ENCODE measurements around the gene CACNA2D4.

CACNA2D4 gene

GRCh38 chr12:1915082-1915968, 3.1 kb downstream of the CACNA2D4 start:
- H3K4me3 ChIP-seq (ENCODE audit: low read depth in 1 of 2, low read length in 2 of 2) = no peak overlapping the region
- no peaks in the 10 kb centered on the region for H3K27me3 ChIP-seq (ENCODE audit: low read depth, low read length)

GRCh38 chr12:1914114-1914911, 4.1 kb downstream of the CACNA2D4 start:
- no peaks in the 10 kb centered on the region for H3K9me3 ChIP-seq (ENCODE audit: control insufficient read depth in 1 of 2, low read length in 2 of 2)
- no peak overlapping the region for H3K27ac ChIP-seq (ENCODE audit: low read length)
- H3K27me3 ChIP-seq (ENCODE audit: low read depth, low read length) = no peaks in the 10 kb centered on the region
- no peaks in the 10 kb centered on the region for H3K36me3 ChIP-seq (ENCODE audit: control insufficient read depth in 1 of 2, insufficient read depth in 2 of 2, low read length in 2 of 2)
- no peak overlapping the region for H3K4me3 ChIP-seq (ENCODE audit: low read depth in 1 of 2, low read length in 2 of 2)
- H3K4me1 ChIP-seq (ENCODE audit: control insufficient read depth in 1 of 2, insufficient read depth in 2 of 2, low read length in 2 of 2) = peaks cover 0 to 9% of the 10 kb centered on the region in 2 donors

More at GRCh38 chr12:1915082-1915968, 3.1 kb downstream of the CACNA2D4 start:
- no peaks in the 10 kb centered on the region for H3K36me3 ChIP-seq (ENCODE audit: control insufficient read depth in 1 of 2, insufficient read depth in 2 of 2, low read length in 2 of 2)
- no peak overlapping the region for H3K27ac ChIP-seq (ENCODE audit: low read length)
- no peaks in the 10 kb centered on the region for H3K9me3 ChIP-seq (ENCODE audit: control insufficient read depth in 1 of 2, low read length in 2 of 2)
- peaks cover 0 to 9% of the 10 kb centered on the region in 2 donors for H3K4me1 ChIP-seq (ENCODE audit: control insufficient read depth in 1 of 2, insufficient read depth in 2 of 2, low read length in 2 of 2)

- Histone ChIP-seq H3K27me3 (ENCODE audit: low read depth, low read length) (no peaks in the 10 kb centered on the region), H3K27ac (ENCODE audit: low read length) (no peak overlapping the region), H3K9me3 (ENCODE audit: control insufficient read depth in 1 of 2, low read length in 2 of 2) (no peaks in the 10 kb centered on the region), H3K4me3 (ENCODE audit: low read depth in 1 of 2, low read length in 2 of 2) (no peak overlapping the region), H3K4me1 (ENCODE audit: control insufficient read depth in 1 of 2, insufficient read depth in 2 of 2, low read length in 2 of 2) (peaks cover 0 to 9% of the 10 kb centered on the region in 2 donors), H3K36me3 (ENCODE audit: control insufficient read depth in 1 of 2, insufficient read depth in 2 of 2, low read length in 2 of 2) (no peaks in the 10 kb centered on the region)
Observed at GRCh38 chr12:1913377-1914113, 4.9 kb downstream of the CACNA2D4 start.

GRCh38 chr12:1912580-1913376, 5.7 kb downstream of the CACNA2D4 start:
- Histone ChIP-seq H3K4me3 (ENCODE audit: low read depth in 1 of 2, low read length in 2 of 2) (no peak overlapping the region), H3K4me1 (ENCODE audit: control insufficient read depth in 1 of 2, insufficient read depth in 2 of 2, low read length in 2 of 2) (peaks cover 0 to 12% of the 10 kb centered on the region in 2 donors), H3K27ac (ENCODE audit: low read length) (no peak overlapping the region), H3K9me3 (ENCODE audit: control insufficient read depth in 1 of 2, low read length in 2 of 2) (no peaks in the 10 kb centered on the region), H3K27me3 (ENCODE audit: low read depth, low read length) (peaks cover 4% of the 10 kb centered on the region), H3K36me3 (ENCODE audit: control insufficient read depth in 1 of 2, insufficient read depth in 2 of 2, low read length in 2 of 2) (no peaks in the 10 kb centered on the region)

GRCh38 chr12:1911598-1912575, 6.6 kb downstream of the CACNA2D4 start:
- Histone ChIP-seq H3K27ac (ENCODE audit: low read length) (no peak overlapping the region), H3K9me3 (ENCODE audit: control insufficient read depth in 1 of 2, low read length in 2 of 2) (peaks cover 0 to 4% of the 10 kb centered on the region in 2 donors), H3K4me1 (ENCODE audit: control insufficient read depth in 1 of 2, insufficient read depth in 2 of 2, low read length in 2 of 2) (peaks cover 0 to 7% of the 10 kb centered on the region in 2 donors), H3K4me3 (ENCODE audit: low read depth in 1 of 2, low read length in 2 of 2) (no peak overlapping the region), H3K27me3 (ENCODE audit: low read depth, low read length) (peaks cover 4% of the 10 kb centered on the region), H3K36me3 (ENCODE audit: control insufficient read depth in 1 of 2, insufficient read depth in 2 of 2, low read length in 2 of 2) (no peaks in the 10 kb centered on the region)

GRCh38 chr12:1910468-1910867, 8.0 kb downstream of the CACNA2D4 start:
- Histone ChIP-seq H3K4me3 (ENCODE audit: low read depth in 1 of 2, low read length in 2 of 2) (no peak overlapping the region), H3K9me3 (ENCODE audit: control insufficient read depth in 1 of 2, low read length in 2 of 2) (peaks cover 0 to 15% of the 10 kb centered on the region in 2 donors), H3K27ac (ENCODE audit: low read length) (no peak overlapping the region), H3K36me3 (ENCODE audit: control insufficient read depth in 1 of 2, insufficient read depth in 2 of 2, low read length in 2 of 2) (no peaks in the 10 kb centered on the region), H3K4me1 (ENCODE audit: control insufficient read depth in 1 of 2, insufficient read depth in 2 of 2, low read length in 2 of 2) (peaks cover 0 to 4% of the 10 kb centered on the region in 2 donors), H3K27me3 (ENCODE audit: low read depth, low read length) (peaks cover 4% of the 10 kb centered on the region)

GRCh38 chr12:1908758-1909157, 9.7 kb downstream of the CACNA2D4 start:
- H3K9me3 ChIP-seq (ENCODE audit: control insufficient read depth in 1 of 2, low read length in 2 of 2) = peaks cover 4 to 19% of the 10 kb centered on the region in 2 donors
- H3K27me3 ChIP-seq (ENCODE audit: low read depth, low read length) = peaks cover 4% of the 10 kb centered on the region
- no peak overlapping the region for H3K4me3 ChIP-seq (ENCODE audit: low read depth in 1 of 2, low read length in 2 of 2)
- H3K27ac ChIP-seq (ENCODE audit: low read length) = no peak overlapping the region
- no peaks in the 10 kb centered on the region for H3K36me3 ChIP-seq (ENCODE audit: control insufficient read depth in 1 of 2, insufficient read depth in 2 of 2, low read length in 2 of 2)
- H3K4me1 ChIP-seq (ENCODE audit: control insufficient read depth in 1 of 2, insufficient read depth in 2 of 2, low read length in 2 of 2) = peaks cover 0 to 4% of the 10 kb centered on the region in 2 donors

- H3K4me3 ChIP-seq (ENCODE audit: low read depth in 1 of 2, low read length in 2 of 2) = peak overlapping the region in 1 of 2 donors; percentile 32
- H3K4me1 ChIP-seq (ENCODE audit: control insufficient read depth in 1 of 2, insufficient read depth in 2 of 2, low read length in 2 of 2) = peaks cover 0 to 4% of the 10 kb centered on the region in 2 donors
- H3K27me3 ChIP-seq (ENCODE audit: low read depth, low read length) = peaks cover 4% of the 10 kb centered on the region
- no peaks in the 10 kb centered on the region for H3K36me3 ChIP-seq (ENCODE audit: control insufficient read depth in 1 of 2, insufficient read depth in 2 of 2, low read length in 2 of 2)
- H3K27ac ChIP-seq (ENCODE audit: low read length) = no peak overlapping the region
- peaks cover 4 to 24% of the 10 kb centered on the region in 2 donors for H3K9me3 ChIP-seq (ENCODE audit: control insufficient read depth in 1 of 2, low read length in 2 of 2)
Observed at GRCh38 chr12:1907652-1908611, 10.5 kb downstream of the CACNA2D4 start.

GRCh38 chr12:1906579-1906978, 11.9 kb downstream of the CACNA2D4 start:
- Histone ChIP-seq H3K36me3 (ENCODE audit: control insufficient read depth in 1 of 2, insufficient read depth in 2 of 2, low read length in 2 of 2) (no peaks in the 10 kb centered on the region), H3K9me3 (ENCODE audit: control insufficient read depth in 1 of 2, low read length in 2 of 2) (peaks cover 4 to 27% of the 10 kb centered on the region in 2 donors), H3K4me3 (ENCODE audit: low read depth in 1 of 2, low read length in 2 of 2) (no peak overlapping the region), H3K27ac (ENCODE audit: low read length) (no peak overlapping the region), H3K4me1 (ENCODE audit: control insufficient read depth in 1 of 2, insufficient read depth in 2 of 2, low read length in 2 of 2) (peaks cover 0 to 4% of the 10 kb centered on the region in 2 donors), H3K27me3 (ENCODE audit: low read depth, low read length) (peaks cover 4% of the 10 kb centered on the region)
